Fibroblast of peridontal ligament (primary cell): ENCODE measurements around the gene APOBEC2.
"Not testable (repeated sequence)": the region's sequence is repeated elsewhere in the genome, so short reads cannot be mapped to it uniquely, and the experiment has no call there.

Experiments used
- DNase-seq: peaks from one replicate; pipeline ENCODE4 v3.0.0-alpha.2; 2010; ENCODE audit errors: extremely low read depth

The APOBEC2 gene

GRCh38 chr6:41053041-41053440 is at the start of gene APOBEC2:
Gene APOBEC2, plus strand, starts transcription at chr6:41053202. Its CDS starts 146 bp downstream, at chr6:41053348.
- no peak for DNase-seq

GRCh38 chr6:41006217-41006616 is 46.8 kb upstream of the APOBEC2 start:
- DNase-seq = peak; percentile 67

GRCh38 chr6:41006980-41007379 is 46.0 kb upstream of the APOBEC2 start:
- not testable (repeated sequence) for DNase-seq

GRCh38 chr6:41008011-41008410 is 45.0 kb upstream of the APOBEC2 start:
- DNase-seq = no peak

GRCh38 chr6:41009669-41010068 is 43.3 kb upstream of the APOBEC2 start:
- no peak for DNase-seq

GRCh38 chr6:41011673-41012072 is 41.3 kb upstream of the APOBEC2 start:
- no peak for DNase-seq

- DNase-seq = no peak
Measured at GRCh38 chr6:41013466-41014153, 39.4 kb upstream of the APOBEC2 start.

- DNase-seq = no peak
Measured at GRCh38 chr6:41014780-41015179, 38.2 kb upstream of the APOBEC2 start.

- DNase-seq = not testable (repeated sequence)
Measured at GRCh38 chr6:41015860-41016259, 37.1 kb upstream of the APOBEC2 start.

- DNase-seq = no peak
Measured at GRCh38 chr6:41017663-41018062, 35.3 kb upstream of the APOBEC2 start.

- DNase-seq = peak; percentile 30
Measured at GRCh38 chr6:41021832-41022231, 31.2 kb upstream of the APOBEC2 start.

- DNase-seq = peak; percentile 18
Measured at GRCh38 chr6:41022294-41022693, 30.7 kb upstream of the APOBEC2 start.

GRCh38 chr6:41023114-41023513 is 29.9 kb upstream of the APOBEC2 start:
- no peak for DNase-seq

GRCh38 chr6:41025966-41026530 is 27.0 kb upstream of the APOBEC2 start:
- no peak for DNase-seq

GRCh38 chr6:41027241-41027640 is 25.8 kb upstream of the APOBEC2 start:
- no peak for DNase-seq

- peak; percentile 69 for DNase-seq
Measured at GRCh38 chr6:41027799-41028560, 25.0 kb upstream of the APOBEC2 start.

GRCh38 chr6:41028561-41029412 is 24.2 kb upstream of the APOBEC2 start:
- peak; percentile 6 for DNase-seq

GRCh38 chr6:41032830-41033229 is 20.2 kb upstream of the APOBEC2 start:
- no peak for DNase-seq

GRCh38 chr6:41033776-41034175 is 19.2 kb upstream of the APOBEC2 start:
- no peak for DNase-seq

- no peak for DNase-seq
Measured at GRCh38 chr6:41036186-41036585, 16.8 kb upstream of the APOBEC2 start.

GRCh38 chr6:41036601-41037000 is 16.4 kb upstream of the APOBEC2 start:
- no peak for DNase-seq
